Lower leg skin (tissue), 3 donors: ENCODE results near the gene SLX4IP.

Experiments
- POLR2A ChIP-seq, 2 donors: fragments of 450-650 bp; IDR thresholded peaks; one replicate each; pipeline ENCODE4 v1.6.1; 2016 to 2017; ENCODE audit warnings: antibody characterized with exemption in 2 of 2, mild to moderate bottlenecking in 1 of 2, moderate library complexity in 1 of 2
- TF ChIP-seq, protein P1 (sequence below), 3 donors: fragments of 450-650 bp; IDR thresholded peaks; one replicate each; pipeline ENCODE4 v1.5.1; 2016; ENCODE audit warnings: antibody characterized with exemption in 3 of 3, mild to moderate bottlenecking in 3 of 3, moderate library complexity in 2 of 3

- TF ChIP-seq, protein P1, sequence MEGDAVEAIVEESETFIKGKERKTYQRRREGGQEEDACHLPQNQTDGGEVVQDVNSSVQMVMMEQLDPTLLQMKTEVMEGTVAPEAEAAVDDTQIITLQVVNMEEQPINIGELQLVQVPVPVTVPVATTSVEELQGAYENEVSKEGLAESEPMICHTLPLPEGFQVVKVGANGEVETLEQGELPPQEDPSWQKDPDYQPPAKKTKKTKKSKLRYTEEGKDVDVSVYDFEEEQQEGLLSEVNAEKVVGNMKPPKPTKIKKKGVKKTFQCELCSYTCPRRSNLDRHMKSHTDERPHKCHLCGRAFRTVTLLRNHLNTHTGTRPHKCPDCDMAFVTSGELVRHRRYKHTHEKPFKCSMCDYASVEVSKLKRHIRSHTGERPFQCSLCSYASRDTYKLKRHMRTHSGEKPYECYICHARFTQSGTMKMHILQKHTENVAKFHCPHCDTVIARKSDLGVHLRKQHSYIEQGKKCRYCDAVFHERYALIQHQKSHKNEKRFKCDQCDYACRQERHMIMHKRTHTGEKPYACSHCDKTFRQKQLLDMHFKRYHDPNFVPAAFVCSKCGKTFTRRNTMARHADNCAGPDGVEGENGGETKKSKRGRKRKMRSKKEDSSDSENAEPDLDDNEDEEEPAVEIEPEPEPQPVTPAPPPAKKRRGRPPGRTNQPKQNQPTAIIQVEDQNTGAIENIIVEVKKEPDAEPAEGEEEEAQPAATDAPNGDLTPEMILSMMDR (IDR thresholded peaks at IDR 0.05): no peak
- TF ChIP-seq POLR2A (IDR thresholded peaks at IDR 0.05): no peak
Measured at GRCh38 chr20:10560686-10561085, 125.6 kb downstream of the SLX4IP start.
